IMR-90 (cell line): Measurements from ENCODE around the gene PCDHB12. TPM values are rescaled to one million over a fixed set of nuclear protein-coding genes. Genes with fewer than 3 reads are reported as not detected.
"Not testable (repeated sequence)": the region's sequence is repeated elsewhere in the genome, so short reads cannot be mapped to it uniquely, and the experiment has no call there.

Experiments used
- ATAC-seq: fragments of 200-7000 bp; cut with Tn5 transposase; 2 replicates; pipeline ENCODE4 v1.9.1; 2020; ENCODE audit warnings: low read depth, mild to moderate bottlenecking, moderate library complexity
- BruUV-seq: library from RNA; stranded (reverse); fragments of 400-500 nt; replicated peaks from 2 replicates; lab custom pipeline; 2021; lab: Mats Ljungman, UMichigan
- CTCF ChIA-PET: fragments of 300-600 bp; formaldehyde crosslinking; extraction: SDS; loops from one replicate; lab custom pipeline; 2021; ENCODE audit warnings: antibody characterized with exemption; lab: Yijun Ruan, JAX
- POLR2A ChIA-PET: fragments of 300-600 bp; sonication (Branson Sonifier 250); formaldehyde crosslinking; loops from one replicate; lab custom pipeline; 2022; ENCODE audit warnings: antibody characterized with exemption; ENCODE audit not compliant: unreplicated experiment; lab: Charles Lee
- DNase-seq: peaks from one replicate; pipeline ENCODE4 v3.0.0; 2013
- H2AFZ ChIP-seq: replicated peaks from 2 replicates; pipeline ENCODE3; 2013; ENCODE audit warnings: low read length, mild to moderate bottlenecking; ENCODE audit not compliant: poor library complexity
- H2AK5ac ChIP-seq: 2 replicates; pipeline ENCODE4 v1.6.1; 2013; ENCODE audit warnings: low read depth, low read length, inconsistent platforms
- H2AK9ac ChIP-seq: replicated peaks from 2 replicates; pipeline ENCODE3; 2013; ENCODE audit warnings: mild to moderate bottlenecking, low read depth, low read length, moderate library complexity; ENCODE audit not compliant: poor library complexity
- H2BK120ac ChIP-seq: 2 replicates; pipeline ENCODE4 v1.6.1; 2013; ENCODE audit warnings: low read depth, low read length, inconsistent platforms
- H2BK15ac ChIP-seq: 3 replicates; pipeline ENCODE4 v1.6.1; 2013; ENCODE audit warnings: low read depth, low read length, inconsistent platforms
- H2BK20ac ChIP-seq: 2 replicates; pipeline ENCODE4 v1.6.1; 2013; ENCODE audit warnings: low read depth, mild to moderate bottlenecking, inconsistent platforms, low read length, moderate library complexity
- H2BK5ac ChIP-seq: 2 replicates; pipeline ENCODE4 v1.6.1; 2013; ENCODE audit warnings: mild to moderate bottlenecking, low read depth, low read length, inconsistent platforms; ENCODE audit not compliant: poor library complexity, severe bottlenecking
- H3K14ac ChIP-seq: replicated peaks from 2 replicates; pipeline ENCODE4 v1.6.1; 2013; ENCODE audit warnings: low read depth, low read length, inconsistent platforms
- H3K18ac ChIP-seq: 2 replicates; pipeline ENCODE4 v1.6.1; 2013; ENCODE audit warnings: low read depth, low read length, control low read depth
- H3K23ac ChIP-seq: 2 replicates; pipeline ENCODE4 v1.6.1; 2013; ENCODE audit warnings: low read depth, low read length, inconsistent platforms
- H3K27ac ChIP-seq: 2 replicates; pipeline ENCODE4 v1.5.1; 2013; ENCODE audit warnings: mild to moderate bottlenecking, control low read depth, low read length; ENCODE audit not compliant: insufficient read depth
- H3K27me3 ChIP-seq: 2 replicates; pipeline ENCODE4 v1.6.1; 2013; ENCODE audit warnings: low read length; ENCODE audit not compliant: control insufficient read depth, insufficient read depth
- H3K36me3 ChIP-seq: 2 replicates; pipeline ENCODE4 v1.6.1; 2013; ENCODE audit warnings: low read length, mixed read lengths; ENCODE audit not compliant: control insufficient read depth, insufficient read depth
- H3K4ac ChIP-seq: 2 replicates; pipeline ENCODE4 v1.6.1; 2013; ENCODE audit warnings: low read depth, low read length, inconsistent platforms
- H3K4me1 ChIP-seq: 2 replicates; pipeline ENCODE4 v1.6.1; 2013; ENCODE audit warnings: low read length, mixed read lengths; ENCODE audit not compliant: control insufficient read depth, insufficient read depth
- H3K4me2 ChIP-seq: 2 replicates; pipeline ENCODE4 v1.6.1; 2013; ENCODE audit warnings: low read depth, mild to moderate bottlenecking, control low read depth, low read length, moderate library complexity
- H3K4me3 ChIP-seq: 2 replicates; pipeline ENCODE4 v1.5.1; 2013; ENCODE audit warnings: low read depth, mild to moderate bottlenecking, control low read depth, low read length, moderate library complexity; ENCODE audit not compliant: insufficient read depth
- H3K56ac ChIP-seq: 2 replicates; pipeline ENCODE4 v1.6.1; 2013; ENCODE audit warnings: low read length, inconsistent platforms; ENCODE audit not compliant: insufficient read depth; ENCODE audit errors: extremely low read depth
- H3K79me1 ChIP-seq, 2 experiments: 2 replicates each; pipeline ENCODE4 v1.6.1; 2013; ENCODE audit warnings: low read length in 2 of 2, inconsistent platforms in 1 of 2, low read depth in 1 of 2
- H3K9ac ChIP-seq: 2 replicates; pipeline ENCODE4 v1.6.1; 2013; ENCODE audit warnings: low read depth, low read length, control low read depth
- H3K9me1 ChIP-seq: 2 replicates; pipeline ENCODE4 v1.6.1; 2013; ENCODE audit warnings: low read length, inconsistent platforms; ENCODE audit not compliant: insufficient read depth
- H3K9me3 ChIP-seq: 2 replicates; pipeline ENCODE4 v1.6.1; 2013; ENCODE audit warnings: low read length; ENCODE audit not compliant: control insufficient read depth, insufficient read depth
- H4K20me1 ChIP-seq: 2 replicates; pipeline ENCODE4 v1.6.1; 2013; ENCODE audit warnings: low read length, inconsistent platforms; ENCODE audit not compliant: insufficient read depth
- H4K5ac ChIP-seq: 2 replicates; pipeline ENCODE4 v1.6.1; 2013; ENCODE audit warnings: mild to moderate bottlenecking, low read depth, low read length, control low read depth
- H4K8ac ChIP-seq, 2 experiments: 2 replicates each; pipeline ENCODE4 v1.6.1; 2013; ENCODE audit warnings: low read depth in 2 of 2, low read length in 2 of 2, control low read depth in 1 of 2, inconsistent platforms in 1 of 2
- H4K91ac ChIP-seq: 2 replicates; pipeline ENCODE4 v1.6.1; 2013; ENCODE audit warnings: low read depth, low read length, inconsistent platforms; ENCODE audit not compliant: insufficient read depth
- WGBS, 2 experiments: methylation state at CpG; one replicate each; pipeline versions ENCODE4 v1.1.5 to v1.1.7; 2013; ENCODE audit warnings: missing lambda C conversion rate in 2 of 2; ENCODE audit not compliant: insufficient read length in 1 of 2; ENCODE audit errors: extremely low coverage in 2 of 2; 5-methylcytosine and 5-hydroxymethylcytosine counted together
- dilution Hi-C: fragments of 300-500 bp; cut with HindIII; formaldehyde crosslinking; loops from one replicate; pipeline ENCODE4 v1.14.3; 2018; ENCODE audit warnings: low sequenced_read_pairs; ENCODE audit not compliant: unreplicated experiment
- in situ Hi-C: fragments of 300-500 bp; cut with MboI; formaldehyde crosslinking; loops from 3 replicates; pipeline ENCODE4 v1.14.3; 2019; ENCODE audit warnings: low sequenced_read_pairs, inconsistent platforms, mixed read lengths
- intact Hi-C: fragments of 100-400 bp; cut with micrococcal nuclease; formaldehyde crosslinking; loops from 2 replicates; pipeline ENCODE4 v1.10.0; 2022
- polyA plus RNA-seq, 3 experiments: library from polyadenylated mRNA; depleted of rRNA; stranded (reverse); fragments of >200 nt; gene quantifications; 2 replicates each; pipeline ENCODE4 v1.2.3, GENCODE V29; 2012; ENCODE audit warnings: low replicate concordance in 1 of 3
- total RNA-seq: library from RNA; depleted of rRNA; stranded (reverse); fragments of >200 nt; gene quantifications from 2 replicates; pipeline ENCODE4 v1.2.3, GENCODE V29; 2012

Gene PCDHB12
- total and polyA plus RNA-seq, 2 of the 4 experiments (the other 2 are of a cell fraction) = 0.09 to 0.18 TPM

GRCh38 chr5:141210281-141210680 is 1.8 kb downstream of the PCDHB12 start:
- BruUV-seq, H2BK20ac ChIP-seq, H3K4ac ChIP-seq, H2AFZ ChIP-seq, H2BK5ac ChIP-seq, H4K8ac ChIP-seq, H2BK120ac ChIP-seq, H4K20me1 ChIP-seq, H2AK5ac ChIP-seq, CTCF ChIA-PET, H3K4me3 ChIP-seq, POLR2A ChIA-PET, H3K9ac ChIP-seq, H3K4me1 ChIP-seq, ATAC-seq, H3K27me3 ChIP-seq, H3K14ac ChIP-seq, H3K36me3 ChIP-seq, H4K5ac ChIP-seq, dilution Hi-C loops, H3K56ac ChIP-seq, H2BK15ac ChIP-seq, H3K4me2 ChIP-seq, in situ Hi-C loops, H4K91ac ChIP-seq, H2AK9ac ChIP-seq, H3K9me1 ChIP-seq, H3K23ac ChIP-seq, H3K79me1 ChIP-seq, intact Hi-C loops, DNase-seq, H3K18ac ChIP-seq, H3K27ac ChIP-seq: not testable (repeated sequence)
- 48% methylated on average over 10 of the region's 39 CpGs; no CpG with 5 or more reads in 1 of the 2 experiments for WGBS, 2 experiments
- H3K9me3 ChIP-seq = peaks cover 20% of the 10 kb centered on the region; the same call in 1 of the 2 replicates

DNA sequence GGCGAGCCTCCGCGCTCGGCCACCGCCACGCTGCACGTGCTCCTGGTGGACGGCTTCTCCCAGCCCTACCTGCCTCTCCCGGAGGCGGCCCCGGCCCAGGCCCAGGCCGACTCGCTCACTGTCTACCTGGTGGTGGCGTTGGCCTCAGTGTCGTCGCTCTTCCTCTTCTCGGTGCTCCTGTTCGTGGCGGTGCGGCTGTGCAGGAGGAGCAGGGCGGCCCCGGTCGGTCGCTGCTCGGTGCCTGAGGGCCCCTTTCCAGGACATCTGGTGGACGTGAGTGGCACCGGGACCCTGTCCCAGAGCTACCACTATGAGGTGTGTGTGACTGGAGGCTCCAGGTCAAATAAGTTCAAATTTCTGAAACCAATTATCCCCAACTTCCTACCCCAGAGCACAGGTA is 2.3 kb downstream of the PCDHB12 start:
- in situ Hi-C loops = not testable (repeated sequence)
- 19% methylated on average over 5 of the region's 27 CpGs; no CpG with 5 or more reads in 1 of the 2 experiments for WGBS, 2 experiments

More for the DNA sequence above, 2.3 kb downstream of the PCDHB12 start:
- H4K8ac ChIP-seq, POLR2A ChIA-PET, H3K27me3 ChIP-seq, H3K56ac ChIP-seq, H2AK9ac ChIP-seq, H3K27ac ChIP-seq, CTCF ChIA-PET, H4K5ac ChIP-seq, intact Hi-C loops, H2AK5ac ChIP-seq, DNase-seq, H3K9me1 ChIP-seq, H3K18ac ChIP-seq, BruUV-seq, H2AFZ ChIP-seq, H3K4me1 ChIP-seq, H2BK5ac ChIP-seq, dilution Hi-C loops, H3K36me3 ChIP-seq, H3K9ac ChIP-seq, ATAC-seq, H3K23ac ChIP-seq, H3K4me3 ChIP-seq, H4K20me1 ChIP-seq, H3K79me1 ChIP-seq, H4K91ac ChIP-seq, H2BK20ac ChIP-seq, H2BK120ac ChIP-seq, H3K4me2 ChIP-seq, H3K14ac ChIP-seq, H3K4ac ChIP-seq, H2BK15ac ChIP-seq: not testable (repeated sequence)
- peaks cover 20% of the 10 kb centered on the region; the same call in 1 of the 2 replicates for H3K9me3 ChIP-seq
